NCI-H187 (cell line): ENCODE data around the gene PIN1.

Experiments used
- DNase-seq, 2 experiments: peaks; one replicate each; lab custom pipeline; 2025; lab: John Stamatoyannopoulos, UW

PIN1 gene

GRCh38 chr19:9857076-9857721 is 22.1 kb downstream of the PIN1 start:
- no peak for DNase-seq

GRCh38 chr19:9857920-9858746 is 23.0 kb downstream of the PIN1 start:
- DNase-seq = no peak

DNA sequence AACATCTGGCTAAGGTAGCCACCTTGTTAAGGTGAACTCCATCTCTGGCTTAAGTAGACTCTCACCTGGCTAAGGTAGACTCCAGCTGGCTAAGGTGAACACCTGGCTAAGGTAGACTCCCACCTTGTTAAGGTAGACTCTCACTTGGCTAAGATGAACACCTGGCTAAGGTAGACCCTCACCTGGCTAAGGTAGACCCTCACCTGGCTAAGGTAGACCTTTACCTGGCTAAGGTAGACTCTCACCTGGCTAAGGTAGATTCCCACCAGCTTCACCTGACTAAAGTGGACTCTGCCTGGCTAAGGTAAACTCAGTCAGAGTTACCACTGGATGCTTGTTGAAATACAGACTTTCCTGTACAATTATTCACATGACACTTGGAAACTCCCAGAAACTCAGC is 23.6 kb downstream of the PIN1 start:
- DNase-seq = no peak

GRCh38 chr19:9860407-9860806 is 25.3 kb downstream of the PIN1 start:
- no peak for DNase-seq

DNA sequence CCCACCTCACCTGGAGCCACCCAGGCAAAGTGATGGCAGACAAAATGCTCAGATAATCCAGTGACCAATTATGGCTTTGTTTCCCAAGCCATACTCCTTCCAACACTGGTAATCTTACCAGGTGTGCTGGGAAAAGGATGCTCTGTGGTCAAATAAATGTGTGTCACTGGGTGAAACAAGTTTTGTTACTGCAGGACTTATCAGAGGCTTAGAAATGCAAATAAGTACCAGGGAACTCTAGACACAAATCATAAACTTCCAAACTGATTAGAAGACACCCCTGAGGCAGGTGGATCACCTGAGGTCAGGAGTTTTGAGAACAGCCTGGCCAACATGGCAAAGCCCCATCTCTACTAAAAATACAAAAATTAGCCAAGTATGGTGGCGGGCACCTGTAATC is 26.4 kb downstream of the PIN1 start:
- no peak for DNase-seq

- no peak for DNase-seq
These were observed 27.8 kb downstream of the PIN1 start for GRCh38 chr19:9862938-9863337.

DNA sequence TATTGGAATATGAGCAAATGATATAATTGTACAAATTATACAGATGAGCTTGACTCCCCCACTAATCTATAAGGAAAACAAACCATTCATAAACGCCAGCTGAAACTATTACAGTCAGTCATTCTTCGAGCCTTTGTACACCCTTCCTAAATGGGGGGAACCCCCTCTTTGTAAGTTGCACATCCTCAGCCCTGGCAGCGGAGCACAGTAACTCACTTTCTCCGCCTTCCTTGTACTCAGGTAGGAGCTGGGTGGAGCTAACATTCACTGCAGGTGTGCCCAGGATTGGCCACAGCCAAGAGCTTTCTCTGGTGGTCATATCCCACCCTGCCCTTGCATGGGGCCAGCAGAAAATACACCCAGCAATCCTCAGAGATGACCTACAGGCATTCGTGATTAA is 28.6 kb downstream of the PIN1 start:
- DNase-seq = no peak

GRCh38 chr19:9865732-9866501 is 30.8 kb downstream of the PIN1 start:
- no peak for DNase-seq

GRCh38 chr19:9868983-9869617 is 34.0 kb downstream of the PIN1 start:
- DNase-seq = no peak

DNA sequence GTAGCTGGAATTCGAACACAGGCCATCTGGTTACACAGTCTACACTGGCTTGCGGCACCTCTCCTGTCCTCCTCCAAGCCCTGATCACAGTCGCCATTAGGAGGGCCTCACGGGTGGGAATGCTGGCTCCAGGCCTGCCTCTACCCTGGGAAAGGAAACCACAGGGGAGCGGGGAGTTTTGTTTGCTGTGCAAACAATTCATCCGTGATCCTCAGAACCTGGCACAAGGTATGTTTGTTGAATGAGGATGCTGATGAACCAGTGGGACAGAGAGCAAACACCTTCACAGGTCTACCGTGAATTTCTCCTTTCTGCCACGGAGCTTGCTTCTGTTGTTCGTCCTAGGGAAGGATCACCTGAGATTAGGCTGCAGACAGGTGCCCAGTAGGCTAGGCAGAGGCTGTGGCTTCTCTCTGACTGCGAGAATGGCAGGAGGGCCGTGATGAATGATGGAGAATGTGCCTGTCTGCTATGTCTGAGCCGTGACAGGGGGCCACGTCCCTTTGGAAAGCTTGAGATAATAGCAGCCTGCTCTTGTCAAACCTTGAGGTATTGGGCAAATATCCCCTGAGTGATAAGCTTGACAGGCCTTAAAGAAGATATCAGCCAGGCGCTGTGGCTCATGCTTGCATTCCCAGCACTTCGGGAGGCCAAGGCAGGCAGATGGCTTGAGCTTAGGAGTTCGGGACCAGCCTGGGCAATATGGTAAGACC is 36.7 kb downstream of the PIN1 start:
- DNase-seq = no peak

DNA sequence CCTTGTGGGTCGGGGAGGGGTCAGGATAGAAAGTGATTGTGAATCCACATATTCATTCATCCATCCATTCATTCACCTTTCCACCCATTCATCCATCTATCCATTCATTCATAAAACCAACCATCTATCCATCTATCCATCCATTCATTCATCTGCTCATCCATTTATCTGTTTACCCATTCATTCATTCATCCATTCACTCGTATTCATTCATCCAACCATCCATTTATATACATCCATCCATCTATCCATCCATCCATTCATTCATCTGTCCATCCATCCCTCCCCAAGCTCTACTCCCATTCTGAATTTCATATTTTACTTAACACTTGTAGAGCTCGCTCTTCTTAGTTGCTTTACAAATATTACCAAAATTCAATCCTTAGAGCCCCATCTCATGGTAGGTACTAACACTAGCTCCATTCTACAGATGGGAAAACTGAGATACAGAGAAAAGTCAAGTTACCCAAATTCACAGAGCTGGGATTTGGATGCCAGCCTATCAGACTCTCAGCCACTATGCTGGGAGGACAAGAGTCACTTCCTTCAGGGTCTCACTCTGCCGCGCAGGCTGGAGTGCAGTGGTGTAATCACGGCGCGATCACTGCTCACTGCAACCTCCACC is 37.6 kb downstream of the PIN1 start:
- no peak for DNase-seq

- DNase-seq = no peak
These were observed 40.0 kb downstream of the PIN1 start for GRCh38 chr19:9875031-9875627.

GRCh38 chr19:9875796-9876195 is 40.7 kb downstream of the PIN1 start:
- no peak for DNase-seq

DNA sequence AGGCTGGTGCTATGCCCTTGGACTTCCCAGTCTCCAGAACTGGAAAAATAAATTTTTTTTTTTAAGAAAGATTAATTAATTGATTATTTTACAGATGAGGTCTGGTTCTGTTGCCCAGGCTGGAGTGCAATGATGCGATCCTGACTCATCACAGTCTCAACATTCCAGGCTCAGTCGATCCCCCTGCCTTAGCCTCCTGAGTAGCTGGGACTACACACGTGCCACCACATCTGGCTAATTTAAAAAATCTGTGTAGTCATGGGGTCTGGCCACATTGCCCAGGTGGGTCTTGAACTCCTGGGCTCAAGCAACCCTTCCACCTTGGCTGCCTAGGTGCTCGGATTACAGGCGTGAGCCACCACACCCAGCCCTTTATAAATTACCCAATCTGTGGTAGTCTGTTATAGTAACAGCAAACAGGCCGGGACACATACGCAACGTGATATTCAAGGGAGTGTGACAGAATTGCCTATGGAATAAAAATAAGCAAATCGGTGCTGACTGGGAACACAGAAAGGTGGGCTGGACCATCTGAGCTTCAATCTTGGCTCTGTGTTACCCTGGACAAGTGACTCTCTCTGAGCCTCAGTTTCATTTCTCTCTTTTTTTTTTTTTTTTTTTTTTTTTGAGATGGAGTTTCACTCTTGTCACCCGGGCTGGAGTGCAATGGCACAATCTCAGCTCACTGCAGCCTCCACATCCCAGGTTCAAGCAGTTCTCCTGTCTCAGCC is 42.8 kb downstream of the PIN1 start:
- DNase-seq = no peak

GRCh38 chr19:9878511-9879196 is 43.5 kb downstream of the PIN1 start:
- DNase-seq = no peak

DNA sequence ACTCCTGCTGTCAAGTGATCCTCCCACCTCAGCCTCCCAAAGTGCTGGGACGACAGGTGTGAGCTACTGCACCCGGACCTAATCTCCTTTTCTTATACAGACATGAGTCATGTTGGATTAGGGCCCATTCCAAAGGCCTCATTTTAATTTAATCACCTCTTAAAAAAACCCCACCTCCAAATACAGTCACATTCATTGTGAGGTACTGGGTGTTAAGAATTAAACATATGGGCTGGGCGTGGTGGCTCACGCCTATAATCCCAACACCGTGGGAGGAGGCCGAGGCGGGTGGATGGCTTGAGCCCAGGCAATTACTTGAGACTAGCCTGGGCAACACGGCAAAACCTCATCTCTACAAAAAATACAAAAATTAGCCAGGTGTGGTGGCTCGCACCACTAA is 46.6 kb downstream of the PIN1 start:
- no peak for DNase-seq

DNA sequence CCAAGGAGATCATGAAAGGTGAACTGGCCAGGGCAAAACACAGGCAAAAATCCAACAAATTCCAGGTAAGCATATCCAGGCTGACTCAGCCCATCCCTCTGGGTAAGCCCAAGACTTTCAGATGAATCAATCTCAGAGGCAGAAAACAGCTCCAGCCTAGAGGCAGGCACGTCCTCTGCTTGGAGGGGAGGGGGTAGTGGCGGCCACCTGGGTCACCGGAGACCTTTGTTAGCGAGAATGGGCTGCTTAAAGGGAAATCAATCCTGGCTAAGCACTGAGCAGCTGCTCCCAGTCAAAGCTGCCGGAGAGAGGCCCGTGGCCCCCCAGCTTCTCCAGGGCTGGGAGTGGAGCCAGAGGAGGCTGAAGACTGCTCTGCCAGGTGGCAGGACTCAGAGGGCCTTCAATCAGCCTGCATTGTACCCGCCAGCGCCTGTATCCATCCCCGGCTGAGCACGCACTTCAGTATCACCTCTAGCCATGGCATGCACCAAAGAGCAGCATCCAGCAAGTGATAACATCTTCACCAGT is 48.2 kb downstream of the PIN1 start:
- DNase-seq = no peak

DNA sequence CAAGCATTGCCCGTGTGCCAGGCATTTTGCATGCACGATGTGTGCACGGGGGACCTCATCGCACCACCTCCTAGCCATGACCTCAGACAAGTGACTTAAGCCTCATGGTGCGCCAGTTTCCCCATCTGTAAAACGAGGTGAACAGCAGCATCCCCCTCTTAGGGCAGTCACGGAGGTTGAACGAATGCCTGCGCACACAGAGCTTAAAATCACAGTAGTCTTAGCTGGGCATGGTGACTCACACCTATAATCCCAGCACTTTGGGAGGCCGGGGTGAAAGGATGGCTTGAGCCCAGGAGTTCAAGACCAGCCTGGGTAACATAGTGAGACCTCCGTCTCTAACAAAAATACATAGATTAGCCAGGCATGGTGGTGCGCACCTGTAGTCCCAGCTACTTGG is 48.6 kb downstream of the PIN1 start:
- no peak for DNase-seq

GRCh38 chr19:9885077-9885552 is 50.0 kb downstream of the PIN1 start:
- no peak for DNase-seq
